OCI-LY7 (cell line): ENCODE results near the gene ANKRD26. TPM values are rescaled to one million over a fixed set of nuclear protein-coding genes. Genes with fewer than 3 reads are reported as not detected.

Experiments
- BruUV-seq: library from RNA; stranded (reverse); fragments of 400-500 nt; replicated peaks from 2 replicates; lab custom pipeline; 2021; lab: Mats Ljungman, UMichigan
- CTCF ChIA-PET: fragments of 300-600 bp; sonication (Branson Sonifier 250); formaldehyde crosslinking; loops from one replicate; lab custom pipeline; 2022; ENCODE audit warnings: antibody characterized with exemption; ENCODE audit not compliant: unreplicated experiment; lab: Charles Lee
- POLR2A ChIA-PET: fragments of 300-600 bp; sonication (Branson Sonifier 250); formaldehyde crosslinking; loops from one replicate; lab custom pipeline; 2022; ENCODE audit warnings: antibody characterized with exemption; lab: Charles Lee
- DNase-seq: peaks from one replicate; pipeline ENCODE4 v3.0.0-alpha.2; 2015; ENCODE audit warnings: low spot score
- H2AFZ ChIP-seq: fragments of 200-600 bp; sonication (generic), shearing (Covaris generic); 2 replicates; pipeline ENCODE4 v1.6.1; 2014; ENCODE audit warnings: mild to moderate bottlenecking, antibody characterized with exemption, low read length, moderate library complexity
- H3K27ac ChIP-seq: fragments of 200-600 bp; sonication (generic); 2 replicates; pipeline ENCODE4 v1.5.1; 2014; ENCODE audit warnings: mixed run types, low read depth, mild to moderate bottlenecking, moderate library complexity, low read length, inconsistent platforms; ENCODE audit not compliant: poor library complexity, severe bottlenecking
- H3K36me3 ChIP-seq: fragments of 200-600 bp; sonication (generic); 2 replicates; pipeline ENCODE4 v1.6.1; 2014; ENCODE audit warnings: mild to moderate bottlenecking, antibody characterized with exemption, low read length, moderate library complexity, mixed read lengths; ENCODE audit not compliant: insufficient read depth
- H3K4me1 ChIP-seq: fragments of 200-600 bp; sonication (generic); 2 replicates; pipeline ENCODE4 v1.5.1; 2014; ENCODE audit warnings: mild to moderate bottlenecking, low read length; ENCODE audit not compliant: insufficient read depth, poor library complexity, severe bottlenecking
- H3K4me2 ChIP-seq: fragments of 200-600 bp; sonication (generic); 2 replicates; pipeline ENCODE4 v1.6.1; 2014; ENCODE audit warnings: mild to moderate bottlenecking, low read length
- H3K4me3 ChIP-seq: fragments of 200-600 bp; sonication (generic); 2 replicates; pipeline ENCODE4 v1.5.1; 2014; ENCODE audit warnings: mild to moderate bottlenecking, low read depth, low read length; ENCODE audit not compliant: poor library complexity, severe bottlenecking
- H3K79me2 ChIP-seq: fragments of 200-600 bp; sonication (generic); 2 replicates; pipeline ENCODE4 v1.6.1; 2016; ENCODE audit warnings: low read depth, mild to moderate bottlenecking, low read length, moderate library complexity, mixed read lengths; ENCODE audit not compliant: insufficient read depth
- H3K9me2 ChIP-seq: fragments of 200-600 bp; sonication (generic); 2 replicates; pipeline ENCODE4 v1.6.1; 2016; ENCODE audit warnings: mild to moderate bottlenecking, low read length, mixed read lengths; ENCODE audit not compliant: insufficient read depth
- H3K9me3 ChIP-seq: fragments of 200-600 bp; sonication (generic); 2 replicates; pipeline ENCODE4 v1.6.1; 2014; ENCODE audit warnings: mild to moderate bottlenecking, mixed run types, low read length, mixed read lengths
- H4K20me1 ChIP-seq: fragments of 200-600 bp; sonication (generic); 2 replicates; pipeline ENCODE4 v1.6.1; 2014; ENCODE audit warnings: mild to moderate bottlenecking, antibody characterized with exemption, low read length, moderate library complexity, mixed read lengths; ENCODE audit not compliant: insufficient read depth
- CTCF ChIP-seq: fragments of 200-600 bp; sonication (generic); conservative IDR thresholded peaks from 2 replicates; pipeline ENCODE4 v1.5.1; 2014; ENCODE audit warnings: mild to moderate bottlenecking, antibody characterized with exemption, low read length, moderate library complexity, mixed read lengths
- EZH2phosphoT487 ChIP-seq: fragments of 200-600 bp; sonication (generic); IDR thresholded peaks from 2 replicates; pipeline ENCODE4 v1.6.1; 2018; ENCODE audit warnings: low read depth, borderline replicate concordance, mild to moderate bottlenecking, mixed run types, antibody characterized with exemption, low read length, moderate library complexity, mixed read lengths
- intact Hi-C: fragments of 100-400 bp; cut with micrococcal nuclease; formaldehyde crosslinking; loops from one replicate; pipeline ENCODE4 v1.10.0; 2022; ENCODE audit not compliant: unreplicated experiment
- total RNA-seq, 2 experiments: library from RNA; depleted of rRNA in 1 of 2; stranded (reverse); fragments of >200 nt in 1 of 2; shearing (Covaris generic) in 1 of 2; gene quantifications; 2 replicates each; pipeline ENCODE4 v1.2.3, GENCODE V29; 2014 to 2022

Gene ANKRD26
- total RNA-seq, 2 experiments from 2014 or later: 8.6 to 13.8 TPM

DNA sequence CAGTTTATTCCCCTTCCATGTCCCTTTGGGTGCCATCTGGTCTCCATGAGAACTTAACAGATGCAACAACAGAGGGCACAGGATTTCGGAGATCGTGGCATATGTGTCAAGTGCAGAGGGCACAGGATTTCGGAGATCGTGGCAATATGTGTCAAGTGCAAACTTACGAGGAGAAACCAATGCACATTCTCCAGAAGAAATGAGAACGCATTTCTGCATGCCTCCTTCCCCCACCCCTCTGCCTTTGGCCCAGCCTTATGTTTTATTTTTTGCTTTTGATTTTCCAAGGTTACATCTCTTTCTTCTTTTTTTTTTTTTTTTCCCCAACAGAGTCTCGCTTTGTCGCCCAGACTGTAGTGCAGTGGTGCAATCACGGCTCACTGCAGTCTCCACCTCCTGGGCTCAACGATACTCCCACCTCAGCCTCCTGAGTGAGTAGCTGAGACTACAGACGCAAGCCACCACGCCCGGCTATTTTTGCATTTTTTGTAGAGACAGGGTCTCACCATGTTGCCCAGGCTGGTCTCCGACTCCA is 586 bp upstream of the ANKRD26 start:
- H2AFZ ChIP-seq: peak overlapping the region; percentile 96
- POLR2A ChIA-PET: interaction anchor here (0.8 kb wide), 1 partner anchor 33 kb away, joined by 3 read pairs; no protein-coding TSS in a partner anchor
- peaks cover 16% of the 10 kb centered on the region for H3K4me1 ChIP-seq
- H3K4me2 ChIP-seq: peak overlapping the region; percentile 88
- H3K9me3 ChIP-seq: no peaks in the 10 kb centered on the region
- peaks cover 5% of the 10 kb centered on the region; the same call in 1 of the 2 replicates for H3K79me2 ChIP-seq
- no peaks in the 10 kb centered on the region for H3K9me2 ChIP-seq
- CTCF ChIA-PET: no interaction called here
- no peak for DNase-seq
- H3K27ac ChIP-seq: peak overlapping the region; percentile 20
- peak overlapping the region; percentile 70 for H3K4me3 ChIP-seq
- TSS peak; percentile 73 for BruUV-seq
- intact Hi-C loops: loop anchor here (2.0 to 5.0 kb wide), 2 partner anchors 51 to 140 kb away; partner anchors contain the start of genes ACBD5 and YME1L1
- TF ChIP-seq EZH2phosphoT487 (no peak), CTCF (no peak)
- no peaks in the 10 kb centered on the region for H4K20me1 ChIP-seq
- H3K36me3 ChIP-seq: peaks cover under 1% of the 10 kb centered on the region; the same call in 1 of the 2 replicates

- Histone ChIP-seq H3K4me1 (peaks cover 16% of the 10 kb centered on the region), H3K4me3 (peak overlapping the region; percentile 70), H3K36me3 (peaks cover 5% of the 10 kb centered on the region; the same call in 1 of the 2 replicates), H3K9me3 (no peaks in the 10 kb centered on the region), H3K27ac (peak overlapping the region; percentile 52), H2AFZ (peak overlapping the region; percentile 96; the same call in 1 of the 2 replicates), H3K79me2 (peaks cover 5% of the 10 kb centered on the region; the same call in 1 of the 2 replicates), H3K4me2 (peak overlapping the region; percentile 88), H4K20me1 (no peaks in the 10 kb centered on the region), H3K9me2 (no peaks in the 10 kb centered on the region)
- DNase-seq: no peak
- TF ChIP-seq CTCF (no peak), EZH2phosphoT487 (no peak)
- ChIA-PET POLR2A (interaction anchor here (0.6 kb wide), 2 partner anchors 51 to 93 kb away, joined by 3 to 6 read pairs; no protein-coding TSS in a partner anchor), CTCF (interaction anchor here (0.6 kb wide), 1 partner anchor 161 kb away, joined by 7 read pairs; no protein-coding TSS in a partner anchor)
- intact Hi-C loops: no loop called here
- no TSS peak for BruUV-seq
These were observed 846 bp downstream of the ANKRD26 start for GRCh38 chr10:27099448-27099847.
